ENCODE measurements around the gene COL19A1.

GRCh38 chr6:70160276-70160675 lies 293.9 kb downstream of the COL19A1 start:
- TF ChIP-seq CTCF (IDR thresholded peaks at IDR 0.05) (no peak), POLR2A (IDR thresholded peaks at IDR 0.05) (no peak)

Data from breast epithelium (tissue), 3 donors.